GM18517 (cell line): ENCODE measurements around the gene EXOC3.
"Not testable (repeated sequence)": the region's sequence is repeated elsewhere in the genome, so short reads cannot be mapped to it uniquely, and the experiment has no call there.

Source experiments
- ATAC-seq: cut with Tn5 transposase; IDR thresholded peaks from one replicate; pipeline ENCODE4 v1.9.1; 2021; ENCODE audit warnings: mild to moderate bottlenecking, moderate library complexity; ENCODE audit not compliant: unreplicated experiment

Gene EXOC3

DNA sequence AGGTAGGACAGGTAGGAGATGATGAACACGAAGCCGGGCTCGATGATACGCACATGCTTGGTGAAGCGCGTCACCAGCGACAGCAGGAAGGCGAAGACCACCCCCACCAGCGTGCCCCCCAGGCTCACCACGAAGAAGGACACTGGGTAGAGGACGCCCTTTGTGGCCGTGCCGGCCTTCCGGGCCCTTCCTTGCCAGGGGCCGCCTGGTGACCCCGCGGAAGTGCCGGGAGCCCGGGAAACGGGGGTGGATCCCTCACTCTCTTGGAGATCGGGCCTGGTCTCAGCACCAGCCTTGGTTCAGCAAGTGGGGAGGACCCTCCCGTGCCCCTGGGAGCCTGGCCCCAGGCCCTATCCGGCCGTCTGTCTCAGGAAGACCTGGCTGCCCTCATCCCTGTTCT is 41.6 kb downstream of the EXOC3 start:
- no peak for ATAC-seq

DNA sequence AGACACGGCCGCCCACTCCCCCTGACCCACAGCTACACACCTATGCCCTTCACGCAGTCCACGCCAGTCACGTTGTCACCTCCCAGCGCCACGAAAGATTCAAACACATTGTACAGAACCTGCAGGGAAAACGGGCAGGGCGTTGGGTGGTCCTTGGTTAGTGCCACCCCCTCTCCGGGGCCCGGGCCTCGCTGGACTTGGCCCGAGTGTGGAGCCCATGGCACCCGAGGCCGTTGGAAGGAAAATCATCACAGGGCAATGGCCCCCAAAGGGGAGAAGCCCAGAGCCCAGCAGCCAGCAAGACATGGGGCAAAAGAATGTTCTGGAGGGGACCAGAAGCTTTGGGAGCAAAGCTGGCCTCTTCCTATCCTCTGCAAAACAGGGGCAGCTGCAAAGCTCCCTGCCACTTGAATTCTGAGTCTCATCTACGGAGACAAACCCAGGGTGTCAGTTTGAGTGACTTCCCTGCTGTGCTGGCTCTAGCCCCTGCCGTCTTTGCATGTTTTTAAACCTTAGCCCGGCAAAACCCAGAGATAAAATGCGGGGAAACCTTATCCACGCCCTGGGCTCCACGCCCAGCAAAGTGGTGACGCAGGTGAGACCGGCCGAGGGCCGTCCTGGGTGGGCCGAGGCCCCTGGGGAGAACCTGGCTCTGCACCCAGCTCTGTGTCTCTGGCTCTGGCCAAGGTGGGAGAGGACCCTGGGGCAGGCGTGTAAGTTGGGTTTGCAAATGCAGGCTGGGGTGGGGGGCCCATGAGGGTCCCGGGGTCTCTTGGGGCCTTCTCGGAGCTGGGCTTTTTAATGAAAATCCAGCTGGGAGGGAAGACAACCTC is 42.4 kb downstream of the EXOC3 start:
- no peak for ATAC-seq

DNA sequence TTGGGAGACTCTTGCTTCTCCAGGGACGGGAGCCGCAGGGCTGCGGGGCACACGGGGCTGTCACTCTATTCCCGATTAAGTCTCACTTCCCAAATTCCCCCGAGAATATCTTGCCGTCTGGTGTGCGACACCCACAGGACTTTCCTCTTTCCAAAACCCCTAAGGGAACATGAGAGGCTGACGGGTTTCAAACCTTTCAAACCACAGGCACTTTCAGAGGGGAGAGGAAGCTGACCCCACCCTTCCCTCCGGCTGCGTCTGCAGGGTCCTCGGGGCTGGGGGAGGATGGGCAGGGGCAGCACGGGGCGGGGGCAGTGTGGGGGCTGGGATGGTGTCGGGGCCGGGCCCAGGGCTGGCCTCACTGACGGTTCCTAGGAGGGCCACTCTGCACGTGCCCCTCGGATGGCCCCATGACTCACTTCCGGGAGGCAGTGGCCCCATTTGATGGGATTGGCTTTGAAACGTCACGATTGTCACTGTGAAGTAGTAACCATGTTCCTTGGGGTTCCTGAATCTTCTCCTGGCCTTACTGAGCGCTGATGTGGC is 43.0 kb downstream of the EXOC3 start:
- ATAC-seq = no peak

DNA sequence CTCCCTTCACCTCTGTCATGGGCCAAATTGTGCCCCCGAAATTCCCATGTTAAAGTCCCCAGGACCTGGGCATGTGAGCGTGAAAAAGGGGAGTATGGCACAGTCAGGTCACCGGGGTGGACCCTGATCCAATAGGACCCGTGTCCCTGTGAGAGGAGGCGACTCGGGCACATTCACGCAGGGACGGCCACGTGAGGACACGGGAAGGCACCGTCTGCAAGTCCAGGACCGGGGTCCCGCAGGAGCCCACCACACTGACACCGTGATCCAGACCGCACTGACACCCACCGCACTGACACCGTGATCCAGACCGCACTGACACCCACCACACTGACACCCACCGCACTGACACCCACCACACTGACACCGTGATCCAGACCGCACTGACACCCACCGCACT is 43.6 kb downstream of the EXOC3 start:
- ATAC-seq = not testable (repeated sequence)

DNA sequence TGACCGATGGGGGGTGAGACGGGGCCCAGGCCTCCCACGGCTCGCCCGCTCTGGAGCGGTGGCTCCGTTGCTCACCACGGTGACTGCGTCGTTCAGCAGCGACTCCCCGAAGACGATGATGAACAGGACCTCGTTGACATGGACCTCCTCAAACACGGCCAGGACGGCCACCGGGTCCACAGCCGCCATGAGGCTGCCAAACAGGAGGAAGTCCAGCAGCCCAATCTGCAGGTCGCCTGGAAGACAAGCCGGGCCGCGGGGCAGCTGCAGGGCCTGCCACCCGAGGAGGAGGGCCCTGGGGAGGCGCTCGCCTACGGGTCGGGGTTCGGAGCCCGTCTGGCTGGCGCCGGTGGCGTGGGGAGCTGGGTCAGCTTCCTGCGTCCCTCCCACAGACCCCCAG is 45.3 kb downstream of the EXOC3 start:
- no peak for ATAC-seq

DNA sequence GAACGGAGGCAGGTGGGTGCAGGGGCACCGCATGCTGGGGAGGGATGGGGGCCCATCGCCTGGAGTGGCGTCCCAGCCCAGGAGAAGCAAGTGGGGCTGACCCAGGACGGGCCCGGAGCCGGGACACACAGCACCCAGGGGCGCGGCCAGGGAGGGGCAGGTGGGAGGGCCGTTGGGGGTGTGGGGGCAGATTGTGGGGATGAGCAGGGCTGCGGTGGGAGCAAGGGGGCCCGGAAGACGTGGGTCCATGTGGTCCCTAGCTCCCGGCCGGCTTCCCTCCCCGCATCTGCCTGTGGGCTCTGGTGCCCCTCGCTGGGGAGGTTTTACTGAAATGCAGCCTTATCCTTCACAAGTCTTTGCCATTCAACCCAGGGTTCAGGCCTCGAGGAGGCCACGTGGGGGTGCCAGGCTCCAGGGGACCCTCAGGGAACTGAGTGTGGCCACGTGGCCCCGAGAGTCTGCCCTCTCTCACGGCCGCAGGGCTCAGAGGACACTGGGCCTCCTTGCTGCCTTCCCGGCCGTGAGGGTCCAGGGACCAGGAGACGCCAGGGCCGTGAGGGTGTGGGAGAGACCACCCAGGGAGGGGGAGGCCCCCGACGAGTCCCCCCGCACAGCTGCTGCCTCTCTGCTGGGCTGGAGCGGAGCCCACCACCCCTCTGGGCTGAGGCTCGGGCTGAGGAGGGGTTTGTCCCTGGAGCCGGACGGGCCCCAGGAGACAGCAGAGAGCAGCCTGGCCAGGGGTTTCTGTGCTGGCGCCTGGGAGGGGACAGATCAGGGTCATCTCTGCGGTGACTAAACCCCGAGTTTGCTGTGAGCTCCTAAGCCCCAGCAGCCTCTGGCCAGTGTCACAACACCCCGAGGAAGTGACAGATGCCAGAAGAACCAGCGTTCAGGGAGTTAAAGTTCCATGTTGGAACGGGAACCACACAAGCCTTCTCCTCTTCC is 46.0 kb downstream of the EXOC3 start:
- ATAC-seq = no peak

DNA sequence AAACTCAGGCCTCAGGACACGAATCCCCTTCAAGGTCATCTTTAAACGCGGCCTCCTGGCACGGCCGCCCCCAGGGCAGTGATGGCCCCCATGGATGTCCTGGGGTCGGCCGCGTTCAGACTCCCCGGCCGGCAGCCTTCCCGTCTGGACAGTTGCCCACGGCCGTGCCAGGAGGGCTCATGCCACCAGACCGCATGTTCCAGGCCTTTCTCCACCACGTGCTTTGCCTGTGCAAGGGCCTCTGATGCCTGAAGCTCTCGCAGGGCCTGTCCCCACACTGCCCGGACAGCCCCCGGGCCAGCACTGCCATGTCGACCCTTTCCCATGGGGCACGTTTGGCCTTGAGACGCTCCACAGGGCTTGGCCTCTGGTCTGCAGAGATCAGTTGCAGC is 46.7 kb downstream of the EXOC3 start:
- no peak for ATAC-seq

DNA sequence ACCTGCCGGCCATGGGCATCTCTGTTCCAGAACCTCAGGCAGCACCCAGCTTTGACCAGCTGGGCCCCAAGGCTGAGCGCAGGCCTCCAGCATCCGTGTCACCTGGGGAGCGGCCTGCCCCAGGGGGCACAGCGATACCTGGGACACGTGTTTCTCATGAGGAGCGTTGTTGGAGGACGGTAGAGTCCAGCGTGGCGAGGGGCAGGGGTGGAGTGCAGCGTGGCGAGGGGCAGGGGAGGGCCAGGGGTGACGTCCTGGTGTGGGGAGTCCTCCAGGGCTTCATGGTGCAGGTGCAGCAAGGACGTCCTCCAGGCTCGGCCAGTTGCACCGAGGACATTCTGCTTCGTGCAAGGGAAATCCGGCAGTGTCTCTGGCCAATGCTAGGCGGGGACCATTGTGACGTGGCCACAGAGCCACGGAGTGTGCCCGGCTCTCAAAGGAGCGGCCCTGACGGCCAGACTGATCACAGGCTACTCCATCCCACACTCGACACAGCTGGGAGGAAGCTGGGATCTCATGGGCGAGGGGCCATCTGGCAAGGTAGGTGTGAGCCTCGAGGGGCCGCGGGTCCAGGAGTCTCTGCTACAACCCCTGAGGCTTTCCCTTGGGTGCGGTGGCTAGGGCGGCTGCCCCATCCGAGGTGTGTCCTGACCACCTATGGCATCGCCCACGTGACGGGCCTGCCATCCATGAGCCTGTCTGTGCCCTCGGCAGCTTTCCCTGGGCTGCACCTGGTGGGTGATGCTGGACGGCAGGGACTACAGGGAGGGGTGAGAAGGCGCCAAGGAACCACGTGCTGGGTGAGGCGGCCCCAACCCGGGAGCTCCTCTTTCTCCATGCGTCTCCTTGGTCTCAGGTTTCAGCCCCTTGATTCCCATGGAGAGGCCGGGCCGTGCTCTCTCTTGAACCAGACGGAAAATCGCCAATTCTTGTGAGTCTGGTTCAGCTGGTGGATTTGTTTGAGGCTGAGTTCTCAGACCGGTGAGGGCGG is 47.4 kb downstream of the EXOC3 start:
- ATAC-seq = no peak

DNA sequence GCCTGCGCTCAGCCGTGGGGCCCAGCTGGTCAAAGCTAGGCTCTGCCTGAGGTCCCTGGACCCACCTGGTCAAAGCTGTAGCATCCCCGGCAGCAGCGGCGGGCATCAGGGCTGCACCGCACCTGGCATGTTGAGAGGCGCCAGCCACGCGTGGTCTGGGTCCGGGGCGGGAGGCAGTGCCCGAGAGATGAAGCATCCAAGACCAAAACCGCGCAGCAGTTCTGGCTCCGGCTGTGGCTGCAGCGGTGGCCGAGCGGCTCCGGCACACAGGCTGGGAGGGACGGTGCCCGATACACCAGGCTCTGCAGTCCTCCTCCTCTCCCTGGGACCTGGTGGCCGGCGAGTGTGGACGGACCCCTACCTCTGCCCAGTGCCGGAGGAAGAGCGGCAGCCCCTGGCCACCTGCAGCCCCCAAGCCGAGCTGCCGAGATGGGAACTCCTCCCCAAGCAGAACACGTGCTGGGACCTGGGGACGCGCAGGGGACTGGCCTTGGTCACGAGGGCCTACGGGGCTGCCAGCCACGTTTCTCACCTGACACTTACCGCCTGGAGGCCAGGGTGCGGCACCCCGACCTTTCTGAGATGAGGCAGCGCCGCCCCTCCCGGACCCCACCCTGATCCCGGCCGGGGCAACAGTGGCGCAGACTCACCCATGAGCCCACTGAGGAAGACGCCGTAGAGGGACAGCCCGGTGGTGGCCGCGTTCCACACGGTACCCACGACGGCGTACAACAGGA is 48.3 kb downstream of the EXOC3 start:
- no peak for ATAC-seq

DNA sequence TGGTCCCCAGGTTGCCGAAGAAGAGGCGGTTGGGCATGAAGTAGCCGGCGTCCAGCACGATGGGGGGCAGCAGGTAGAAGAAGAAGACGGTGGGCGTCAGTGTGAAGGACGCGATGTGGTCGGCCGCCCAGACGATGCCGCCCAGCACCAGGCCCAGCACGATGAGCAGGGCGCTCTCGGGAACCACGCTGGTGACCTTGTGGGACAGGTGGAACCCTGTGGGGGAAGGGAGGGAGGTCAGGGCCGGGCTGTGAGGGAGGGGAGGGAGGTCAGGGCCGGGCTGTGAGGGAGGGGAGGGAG is 48.8 kb downstream of the EXOC3 start:
- no peak for ATAC-seq

DNA sequence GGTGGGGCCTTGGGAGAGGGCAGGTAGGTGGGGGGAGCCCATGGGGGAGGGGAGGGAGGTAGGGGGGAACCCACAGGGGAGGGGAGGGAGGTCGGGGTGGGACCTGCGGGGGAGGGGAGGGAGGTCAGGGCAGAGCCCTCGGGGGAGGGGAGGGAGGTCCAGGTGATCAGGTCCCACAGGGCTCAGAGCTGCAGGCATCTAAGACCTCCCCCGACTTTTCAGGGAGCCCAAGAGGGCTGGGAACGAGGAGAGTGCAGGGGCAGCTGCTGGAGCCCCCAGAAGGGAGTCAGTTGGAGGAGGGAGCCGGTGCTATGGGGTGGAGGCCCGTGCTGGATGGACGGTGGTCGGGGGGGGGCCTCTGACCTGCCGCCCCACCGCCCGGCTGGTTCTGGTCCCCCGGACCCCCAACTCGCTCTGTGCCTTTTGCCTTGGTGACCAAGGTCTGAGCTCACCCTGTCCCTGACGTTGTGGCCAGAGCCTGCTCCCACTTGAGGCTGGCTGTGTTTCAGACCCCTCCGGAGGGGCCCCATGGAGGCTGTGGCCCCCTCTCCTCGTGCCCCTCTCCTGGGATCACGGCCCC is 49.4 kb downstream of the EXOC3 start:
- no peak for ATAC-seq

DNA sequence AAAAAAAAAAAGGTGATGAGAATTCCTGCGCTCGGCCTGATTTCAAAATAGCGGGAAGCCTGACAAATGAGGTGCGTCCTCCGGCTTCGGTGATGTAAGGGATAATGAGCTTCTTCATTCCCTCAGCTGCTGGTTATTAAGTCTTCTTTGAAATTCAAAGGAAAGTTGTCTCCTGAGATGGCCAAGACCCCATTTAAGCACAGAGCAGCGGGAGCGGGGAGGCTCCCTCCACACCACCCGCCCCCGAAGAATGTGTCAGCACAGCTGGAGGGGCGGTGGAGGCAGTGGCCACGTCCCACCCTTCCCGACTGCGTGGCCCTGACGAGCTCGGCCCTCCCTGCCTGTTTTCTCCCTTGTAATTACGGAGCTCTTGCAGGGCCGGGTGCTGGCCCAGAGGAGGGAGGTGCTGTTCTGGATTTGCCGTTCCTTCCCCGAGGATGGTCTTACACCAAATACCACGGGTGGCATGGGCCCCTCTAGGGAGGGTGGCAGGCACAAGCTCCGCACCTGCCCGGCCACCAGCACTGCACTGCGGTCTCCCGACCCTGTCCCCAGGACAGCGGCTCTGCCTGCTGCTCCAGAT is 50.2 kb downstream of the EXOC3 start:
- no peak for ATAC-seq

DNA sequence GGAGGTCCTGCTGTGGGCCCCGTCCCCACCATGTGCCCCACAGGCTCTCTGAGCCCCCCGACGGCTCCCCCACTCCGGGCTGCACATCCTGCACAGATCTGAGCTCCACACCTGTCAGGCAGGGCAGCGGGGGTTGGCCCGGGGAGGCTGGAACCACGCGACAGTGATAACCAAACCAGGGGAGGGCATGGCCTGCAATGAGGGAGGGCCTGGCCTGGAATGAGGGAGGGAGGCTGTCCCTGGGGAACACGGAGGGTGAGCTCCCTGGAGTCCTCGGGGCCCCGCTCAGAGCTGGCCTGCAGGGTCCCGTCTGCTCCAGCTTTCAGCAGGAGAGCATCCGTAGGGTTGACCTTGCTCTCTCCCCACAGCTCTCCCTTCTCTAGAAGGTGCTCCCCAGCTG is 50.8 kb downstream of the EXOC3 start:
- ATAC-seq = no peak

DNA sequence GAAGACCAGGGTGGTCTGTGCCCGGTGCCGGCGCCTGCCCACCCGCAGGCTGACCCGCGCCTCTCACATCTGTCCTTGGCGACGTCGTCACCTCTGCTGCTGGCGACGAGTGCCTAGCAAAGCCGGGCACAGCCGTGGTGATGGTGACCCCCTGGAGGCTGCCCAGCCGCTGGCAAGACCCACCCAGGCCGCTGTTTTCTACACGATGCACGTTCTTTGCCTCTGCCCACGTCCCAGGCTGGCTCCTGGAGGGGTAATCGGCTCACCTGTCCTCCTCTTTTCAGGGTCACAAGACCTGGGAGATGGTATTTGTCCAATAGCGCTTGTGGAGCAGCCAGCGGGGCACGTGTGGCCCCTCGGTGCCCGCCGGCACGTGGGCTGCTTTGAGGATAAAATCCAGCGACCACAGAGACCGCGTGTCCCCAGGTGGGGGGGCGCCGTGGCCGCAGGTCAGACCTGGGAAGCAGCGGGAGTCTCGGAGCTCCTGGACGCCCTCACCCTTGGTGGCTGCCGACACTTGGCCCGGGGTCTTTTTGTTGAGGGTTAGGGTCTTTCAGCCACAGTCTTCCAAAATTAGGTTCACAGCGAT is 51.8 kb downstream of the EXOC3 start:
- no peak for ATAC-seq

DNA sequence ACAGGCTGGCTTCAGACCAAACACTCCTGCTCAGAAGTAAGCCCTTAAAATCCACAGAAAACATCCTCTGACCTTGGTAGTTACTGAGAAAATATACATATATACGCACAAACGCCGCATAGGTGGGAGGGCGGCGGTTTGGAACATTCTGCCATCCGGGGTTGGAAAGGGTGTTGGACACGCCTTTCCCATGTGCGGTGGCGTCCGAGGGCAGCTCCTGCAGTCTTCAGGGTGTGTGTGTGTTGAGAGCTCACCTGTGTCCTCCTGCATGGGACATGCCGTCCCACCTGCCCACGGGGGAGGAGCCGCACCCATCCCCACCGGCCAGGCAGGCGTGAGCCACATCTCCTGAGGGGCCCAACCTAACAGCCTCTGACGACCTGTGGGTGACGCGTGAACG is 53.1 kb downstream of the EXOC3 start:
- no peak for ATAC-seq

DNA sequence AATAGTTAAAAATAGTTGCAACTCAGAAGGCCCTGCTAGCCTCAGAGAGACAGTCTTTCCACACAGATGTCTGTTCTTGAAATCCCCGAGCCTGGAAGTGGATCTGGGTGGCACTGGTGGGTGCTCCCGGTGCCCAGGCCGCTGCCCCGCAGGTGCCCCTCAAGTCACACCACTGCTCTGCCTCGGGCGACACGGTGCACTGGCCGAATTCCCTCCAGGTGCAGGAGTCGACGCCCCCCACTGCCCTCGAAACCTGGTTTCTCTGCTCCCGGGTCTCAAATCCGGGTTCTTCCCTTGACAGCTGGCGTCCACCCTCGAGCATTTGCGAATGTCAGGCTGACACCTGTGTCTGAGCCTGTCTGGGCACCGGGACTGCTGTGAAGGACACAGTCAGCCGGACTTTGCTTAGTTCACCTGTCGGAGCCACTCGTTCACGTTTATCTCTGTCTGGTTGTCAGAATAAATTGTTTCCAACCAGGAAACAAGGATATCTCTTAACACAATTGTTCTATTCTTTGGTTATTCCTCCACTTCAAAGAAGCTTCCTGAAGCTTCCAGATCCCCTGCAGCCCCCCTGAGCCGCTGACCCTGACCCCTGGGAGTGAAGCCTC is 54.2 kb downstream of the EXOC3 start:
- ATAC-seq = no peak

DNA sequence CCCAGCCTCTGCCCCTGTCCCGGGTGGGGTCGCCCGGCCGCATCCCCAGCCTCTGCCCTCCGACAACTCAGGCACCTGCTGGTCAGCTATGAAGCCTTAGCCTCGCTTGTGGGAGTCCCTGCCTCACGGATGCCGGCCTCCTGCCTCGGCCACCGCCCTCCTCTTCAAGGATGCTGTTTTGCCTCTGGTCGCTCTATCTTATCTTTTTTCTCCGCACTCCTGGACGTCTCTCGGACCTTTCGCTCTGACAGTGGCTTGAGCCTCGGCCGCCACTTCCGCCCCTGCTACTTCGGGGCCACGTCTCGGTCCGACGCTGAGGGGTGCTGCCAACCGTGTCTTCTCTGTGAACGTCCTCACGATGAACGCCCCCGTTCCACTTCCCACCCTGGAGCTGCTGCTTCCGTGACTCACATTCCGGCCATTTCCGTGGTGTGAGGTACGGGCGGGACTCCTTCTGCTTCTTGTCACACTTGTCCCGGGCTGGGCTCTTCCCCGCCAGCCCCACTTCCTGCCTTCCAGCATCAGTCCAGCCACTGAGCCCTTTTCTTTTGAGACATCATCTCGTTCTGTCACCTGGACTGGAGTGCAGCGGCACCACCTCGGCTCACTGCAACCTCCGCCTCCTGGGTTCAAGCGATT is 55.0 kb downstream of the EXOC3 start:
- ATAC-seq = no peak
